DND-41 (cell line): Measurements from ENCODE around the gene OTUD1.

ENCODE experiments used
- ATAC-seq: fragments of 200-7000 bp; cut with Tn5 transposase; 3 replicates; pipeline ENCODE4 v1.9.1; 2021; ENCODE audit warnings: low read depth; ENCODE audit not compliant: insufficient read depth
- DNase-seq: peaks from one replicate; pipeline ENCODE4 v3.0.0-alpha.2; 2020
- H2AFZ ChIP-seq: 2 replicates; pipeline ENCODE4 v1.6.0; 2012; ENCODE audit warnings: low read depth, low read length
- H3K27ac ChIP-seq: 2 replicates; pipeline ENCODE4 v1.5.1; 2012; ENCODE audit warnings: low read length, inconsistent platforms
- H3K27me3 ChIP-seq: fragments of 200-600 bp; sonication (generic); 2 replicates; pipeline ENCODE4 v1.6.0; 2012; ENCODE audit warnings: low read length, mild to moderate bottlenecking, inconsistent platforms; ENCODE audit not compliant: insufficient read depth, poor library complexity
- H3K36me3 ChIP-seq: 2 replicates; pipeline ENCODE4 v1.5.1; 2012; ENCODE audit warnings: low read length, inconsistent platforms; ENCODE audit not compliant: insufficient read depth
- H3K4me1 ChIP-seq: 2 replicates; pipeline ENCODE4 v1.5.1; 2012; ENCODE audit warnings: mild to moderate bottlenecking, low read length; ENCODE audit not compliant: insufficient read depth
- H3K4me2 ChIP-seq: 2 replicates; pipeline ENCODE4 v1.6.0; 2012; ENCODE audit warnings: mild to moderate bottlenecking, moderate library complexity, low read length, inconsistent platforms; ENCODE audit not compliant: insufficient read depth
- H3K4me3 ChIP-seq, 2 experiments: fragments of 200-600 bp in 1 of 2; shearing (Covaris generic) in 1 of 2; 2 replicates each; pipeline ENCODE4 v1.5.1; 2012 to 2016; ENCODE audit warnings: inconsistent platforms in 2 of 2, low read length in 2 of 2, mild to moderate bottlenecking in 2 of 2, low read depth in 1 of 2, moderate library complexity in 1 of 2
- H3K79me2 ChIP-seq: 2 replicates; pipeline ENCODE4 v1.6.0; 2012; ENCODE audit warnings: low read length, inconsistent platforms; ENCODE audit not compliant: insufficient read depth
- H3K9ac ChIP-seq: 2 replicates; pipeline ENCODE4 v1.6.0; 2012; ENCODE audit warnings: low read depth, mild to moderate bottlenecking, inconsistent platforms, low read length, moderate library complexity
- H3K9me3 ChIP-seq: 2 replicates; pipeline ENCODE4 v1.5.1; 2012; ENCODE audit warnings: low read length, moderate library complexity, mild to moderate bottlenecking, inconsistent platforms; ENCODE audit not compliant: insufficient read depth, severe bottlenecking
- H4K20me1 ChIP-seq: 2 replicates; pipeline ENCODE4 v1.6.0; 2012; ENCODE audit warnings: low read length; ENCODE audit not compliant: insufficient read depth
- CTCF ChIP-seq: IDR thresholded peaks from 2 replicates; pipeline ENCODE4 v1.5.1; 2012; ENCODE audit warnings: borderline replicate concordance, low read length, moderate library complexity, mild to moderate bottlenecking; ENCODE audit not compliant: poor library complexity, severe bottlenecking; ENCODE audit errors: extremely low read depth
- EZH2 ChIP-seq: IDR thresholded peaks from 3 replicates; pipeline ENCODE4 v1.6.1; 2012; ENCODE audit warnings: borderline replicate concordance, low read depth, mild to moderate bottlenecking, moderate library complexity, low read length, inconsistent platforms; ENCODE audit not compliant: severe bottlenecking

The OTUD1 gene

DNA sequence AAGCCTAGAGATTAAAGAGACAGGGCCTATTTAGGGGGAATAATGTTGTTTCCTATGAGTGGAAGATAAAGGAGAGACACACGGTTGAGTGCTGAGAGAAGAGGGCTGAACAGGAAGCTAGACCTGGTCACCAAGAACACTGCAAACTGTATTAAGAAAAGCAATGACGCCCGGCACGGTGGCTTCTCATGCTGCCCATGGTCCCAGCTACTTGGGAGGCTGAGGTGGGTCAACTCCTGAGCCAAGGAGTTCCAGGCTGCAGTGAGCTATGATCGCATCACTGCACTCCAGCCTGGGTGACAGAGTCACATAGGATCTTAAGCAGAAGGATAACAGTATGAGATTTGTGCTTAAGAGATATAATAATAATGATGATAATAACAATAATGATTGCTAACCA, 19.7 kb upstream of the OTUD1 start:
- Histone ChIP-seq H3K4me2 (no peak overlapping the region), H3K4me1 (no peaks in the 10 kb centered on the region), H2AFZ (no peak overlapping the region), H3K36me3 (no peaks in the 10 kb centered on the region), H3K79me2 (no peaks in the 10 kb centered on the region), H3K27ac (no peak overlapping the region), H3K4me3 (no peak overlapping the region), H3K9ac (no peak overlapping the region), H4K20me1 (no peaks in the 10 kb centered on the region), H3K9me3 (no peaks in the 10 kb centered on the region), H3K27me3 (no peaks in the 10 kb centered on the region)
- no peak for TF ChIP-seq CTCF
- TF ChIP-seq EZH2 = no peak
- DNase-seq (no peak), ATAC-seq (no peak)

GRCh38 chr10:23419655-23420329, 19.1 kb upstream of the OTUD1 start:
- ATAC-seq = no peak
- Histone ChIP-seq H3K27ac (no peak overlapping the region), H3K4me1 (no peaks in the 10 kb centered on the region), H3K9me3 (no peaks in the 10 kb centered on the region), H3K79me2 (no peaks in the 10 kb centered on the region), H2AFZ (no peak overlapping the region), H3K9ac (no peak overlapping the region), H3K27me3 (no peaks in the 10 kb centered on the region), H3K4me3 (no peak overlapping the region), H3K36me3 (no peaks in the 10 kb centered on the region), H3K4me2 (no peak overlapping the region), H4K20me1 (no peaks in the 10 kb centered on the region)
- no peak for DNase-seq
- TF ChIP-seq CTCF (no peak), EZH2 (no peak)

GRCh38 chr10:23421397-23421796, 17.5 kb upstream of the OTUD1 start:
- Histone ChIP-seq H3K79me2 (no peaks in the 10 kb centered on the region), H3K4me2 (no peak overlapping the region)

More at GRCh38 chr10:23421397-23421796, 17.5 kb upstream of the OTUD1 start:
- Histone ChIP-seq H3K4me1 (no peaks in the 10 kb centered on the region), H3K4me3 (no peak overlapping the region), H3K27me3 (no peaks in the 10 kb centered on the region), H4K20me1 (no peaks in the 10 kb centered on the region), H3K36me3 (no peaks in the 10 kb centered on the region), H3K9me3 (no peaks in the 10 kb centered on the region), H3K9ac (no peak overlapping the region), H3K27ac (no peak overlapping the region), H2AFZ (no peak overlapping the region)
- ATAC-seq (no peak), DNase-seq (no peak)
- TF ChIP-seq EZH2 = no peak
- TF ChIP-seq CTCF = no peak
